Activated gamma-delta T cell treated with Interleukin-2 at 50 U/mL for 16 hours (primary cell): ENCODE results near the gene ATXN10.
"Not testable (repeated sequence)": the region's sequence is repeated elsewhere in the genome, so short reads cannot be mapped to it uniquely, and the experiment has no call there.

ENCODE experiments used
- DNase-seq: peaks from one replicate; pipeline ENCODE4 v3.0.0-alpha.2; 2020

The ATXN10 gene

DNA sequence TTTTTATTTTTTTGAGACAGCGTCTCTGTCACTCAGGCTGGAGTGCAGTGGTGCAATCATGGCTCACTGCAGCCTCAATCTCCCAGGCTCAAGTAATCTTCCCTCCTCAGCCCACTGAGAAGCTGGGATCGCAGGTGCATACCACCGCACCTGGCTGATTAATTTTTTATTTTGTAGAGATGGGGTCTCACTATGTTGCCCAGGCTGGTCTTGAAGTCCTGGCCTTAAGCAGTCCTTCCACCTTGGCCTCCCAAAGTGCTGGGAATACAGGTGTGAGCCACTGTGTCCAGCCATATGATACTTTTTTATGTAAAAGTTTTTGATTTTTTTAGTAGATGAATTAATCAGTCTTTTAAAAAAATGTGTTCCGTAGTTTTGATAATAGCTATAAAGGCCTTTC lies 42.8 kb downstream of the ATXN10 start:
- not testable (repeated sequence) for DNase-seq

DNA sequence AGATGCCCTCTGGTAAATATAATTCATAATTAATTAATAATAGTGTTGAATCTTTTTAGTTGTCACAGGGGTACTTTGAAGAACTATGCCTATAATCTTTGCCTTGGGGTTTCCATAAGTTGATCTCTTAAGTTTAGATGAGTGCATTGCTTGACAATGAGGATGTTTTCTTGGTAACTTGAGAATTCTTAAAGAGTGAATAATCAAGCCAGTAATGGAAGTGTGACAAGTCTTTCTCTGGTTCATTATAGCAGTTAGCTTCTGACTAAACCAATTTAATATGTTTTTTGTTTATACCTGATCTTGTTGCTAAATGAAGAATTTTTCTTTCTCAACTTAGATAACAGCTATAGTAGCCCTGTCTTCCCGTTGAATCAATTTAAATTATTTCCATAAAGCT lies 46.2 kb downstream of the ATXN10 start:
- no peak for DNase-seq

DNA sequence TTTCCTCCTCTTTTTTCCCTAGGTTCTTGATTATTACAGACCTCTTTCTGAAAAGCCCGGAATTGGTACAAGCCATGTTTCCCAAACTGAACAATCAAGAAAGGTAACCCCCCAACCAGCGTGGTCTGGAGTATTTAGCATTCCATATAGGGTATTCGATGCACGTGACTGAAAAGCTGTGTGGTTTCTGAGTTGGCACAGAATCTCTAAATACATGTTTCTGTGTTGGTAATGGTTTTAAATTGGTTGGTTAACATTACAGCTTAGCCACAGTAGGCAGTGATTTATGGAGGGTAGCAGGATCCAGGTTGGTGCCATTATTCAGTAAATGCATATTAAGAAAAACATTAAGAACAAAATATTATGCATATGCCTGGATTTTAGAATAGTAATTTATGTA lies 46.8 kb downstream of the ATXN10 start:
- DNase-seq, result no peak

DNA sequence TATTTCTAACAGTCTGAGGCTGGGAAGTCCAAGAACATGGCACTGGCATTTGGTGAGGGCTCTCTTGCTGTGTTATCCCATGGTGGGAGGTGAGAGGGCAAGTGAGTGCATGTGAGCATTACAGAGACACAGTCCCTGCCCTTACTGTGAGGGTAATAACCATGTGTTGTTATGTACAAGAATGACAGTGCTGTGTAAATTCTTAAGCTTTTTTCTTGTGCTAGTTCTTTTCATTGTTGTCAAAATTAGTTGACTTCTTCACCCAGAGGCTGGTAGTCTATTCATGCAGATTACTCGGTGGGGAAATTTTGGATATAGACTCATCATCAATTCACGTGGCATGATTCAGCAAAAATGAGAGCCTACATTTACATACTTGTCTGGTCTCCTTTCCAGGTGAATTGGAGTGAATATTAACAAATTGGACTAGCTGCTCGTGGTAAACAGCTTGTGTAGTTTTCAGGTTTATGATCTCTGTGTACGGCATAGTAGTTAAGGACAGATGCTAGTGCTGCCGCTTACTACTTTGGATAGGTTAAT lies 49.3 kb downstream of the ATXN10 start:
- no peak for DNase-seq

DNA sequence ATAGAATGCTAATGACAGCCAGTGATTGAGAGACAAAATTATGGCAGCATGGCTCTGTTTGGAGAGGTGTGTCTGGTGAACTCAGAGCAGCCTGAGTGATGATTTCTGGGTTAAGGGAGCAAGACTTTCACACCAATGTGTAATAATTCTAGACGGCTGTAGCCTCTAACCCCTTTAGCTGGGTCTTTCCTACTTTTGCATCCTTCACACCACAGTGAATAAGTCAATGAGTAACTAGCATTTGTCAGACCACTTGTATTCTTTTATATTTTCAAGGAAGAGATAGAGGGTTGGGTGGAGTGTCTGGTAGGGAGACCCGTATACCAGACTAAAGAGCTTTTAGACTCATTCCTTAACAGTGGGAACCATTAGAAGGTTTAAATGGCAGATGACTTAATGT lies 50.4 kb downstream of the ATXN10 start:
- no peak for DNase-seq

DNA sequence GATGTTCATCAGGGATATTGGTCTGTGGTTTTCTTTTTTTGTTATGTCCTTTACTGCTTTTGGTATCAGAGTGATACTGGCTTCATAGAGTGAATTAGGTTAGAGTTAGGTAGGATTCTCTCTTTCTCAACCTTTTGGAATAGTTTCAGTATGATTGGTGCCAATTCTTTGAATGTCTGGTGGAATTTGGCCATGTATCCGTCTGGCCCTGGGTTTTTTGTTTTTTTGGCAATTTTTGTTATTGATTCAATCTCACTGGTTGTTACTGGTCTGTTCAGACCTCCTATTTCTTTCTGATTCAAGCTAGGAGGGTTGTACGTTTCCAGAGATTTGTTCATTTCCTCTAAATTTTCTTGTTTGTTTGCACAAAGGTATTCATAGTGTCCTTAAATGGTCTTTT lies 54.4 kb downstream of the ATXN10 start:
- no peak for DNase-seq

DNA sequence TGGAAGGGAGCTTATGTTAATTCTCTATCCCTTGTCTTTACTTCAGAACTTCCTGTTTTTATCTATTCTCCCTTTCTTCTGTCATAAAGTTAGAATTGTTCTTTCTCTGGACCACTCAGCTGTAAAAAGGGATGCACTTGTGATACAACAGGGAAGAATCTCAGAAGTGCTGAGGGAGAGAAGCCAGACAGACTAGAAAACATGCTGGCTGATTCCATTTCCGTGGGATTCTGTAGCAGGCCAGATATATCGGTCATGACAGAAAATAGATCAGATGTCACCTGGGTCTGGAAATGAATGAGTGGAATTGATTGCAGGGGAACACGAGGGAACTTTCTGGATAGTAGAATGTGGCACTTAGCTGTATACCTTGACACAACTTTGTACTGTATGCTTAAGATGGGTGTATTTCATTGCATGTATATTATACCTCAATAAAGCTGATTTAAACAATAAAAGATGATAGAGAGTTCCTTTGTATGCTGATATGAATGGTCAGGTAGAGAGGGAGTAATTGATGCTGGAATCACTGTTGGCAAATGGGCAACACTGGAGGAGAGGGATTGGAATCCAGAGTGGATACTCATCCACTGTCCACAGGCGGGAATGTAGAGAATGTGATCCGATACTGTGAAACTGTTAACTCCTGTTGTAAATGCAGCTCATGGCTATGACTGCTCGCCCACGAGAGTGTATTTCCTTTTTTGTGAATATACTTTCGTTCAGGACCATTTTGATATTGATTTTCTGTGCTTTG lies 59.6 kb downstream of the ATXN10 start:
- no peak for DNase-seq

DNA sequence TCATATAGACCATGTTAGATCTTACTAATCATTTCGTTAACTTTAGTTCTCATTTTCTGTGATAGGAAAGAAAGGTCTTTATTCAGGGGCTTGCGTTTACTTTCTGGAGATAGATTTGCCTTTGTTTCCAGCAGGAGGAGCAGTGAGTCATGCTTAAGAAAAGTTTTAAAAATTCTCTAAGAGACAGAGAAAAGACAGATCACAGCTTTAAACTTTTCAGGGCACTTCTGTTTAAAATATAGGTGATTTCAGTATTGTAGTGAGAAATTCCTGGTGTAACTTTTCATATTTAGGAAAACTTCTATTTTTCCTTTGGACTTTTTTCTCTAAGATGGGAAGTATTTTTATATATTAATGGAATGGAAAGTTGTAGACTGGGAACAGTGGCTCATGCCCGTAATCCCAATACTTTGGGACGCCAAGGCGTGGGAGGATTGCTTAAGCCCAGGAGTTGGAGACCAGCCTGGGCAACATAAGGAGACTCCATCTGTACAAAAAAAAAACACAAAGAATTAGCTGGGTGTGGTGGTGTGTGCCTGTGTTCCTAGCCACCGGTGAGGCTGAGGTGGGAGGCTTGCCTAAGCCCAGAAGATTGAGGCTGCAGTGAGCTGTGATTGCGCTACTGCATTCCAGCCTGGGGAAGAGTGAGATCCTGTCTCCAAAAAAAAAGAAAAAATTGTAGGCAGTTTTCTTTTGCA lies 60.3 kb downstream of the ATXN10 start:
- no peak for DNase-seq

DNA sequence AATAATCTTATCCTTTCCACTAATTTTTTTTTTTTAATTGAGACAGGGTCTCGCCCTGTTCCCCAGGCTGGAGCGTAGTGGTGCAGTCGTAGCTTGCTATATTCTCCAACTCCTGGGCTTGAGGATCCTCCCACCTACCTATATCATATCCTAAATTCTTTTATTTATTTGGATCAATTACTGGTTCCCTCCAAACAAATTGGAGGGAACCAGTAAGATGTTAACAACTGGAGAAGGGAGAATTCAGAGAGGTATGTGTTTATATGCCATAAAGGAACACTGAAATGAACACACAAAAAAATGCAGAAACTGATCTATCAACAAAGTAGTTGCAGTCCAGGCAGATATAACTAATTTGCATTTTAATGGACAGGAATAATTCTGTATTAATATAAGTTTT lies 63.6 kb downstream of the ATXN10 start:
- no peak for DNase-seq

DNA sequence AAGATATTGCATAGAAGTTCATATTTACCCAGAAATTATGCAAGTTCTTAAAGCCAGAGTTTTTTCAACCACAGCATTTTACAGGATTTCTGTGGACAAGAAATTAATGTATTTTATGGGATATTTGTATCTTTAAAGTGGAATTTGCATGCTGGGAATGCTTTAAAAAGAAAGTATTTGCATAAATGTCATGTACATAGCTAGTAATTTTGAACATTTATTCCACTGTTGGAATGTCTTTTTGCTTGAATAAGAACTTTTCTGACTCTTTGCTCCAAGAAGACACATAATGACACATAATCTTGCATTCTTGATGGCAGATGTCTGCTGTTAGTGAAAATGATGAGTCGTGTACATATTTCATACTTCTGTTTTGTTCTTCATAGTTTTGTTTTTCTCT lies 66.6 kb downstream of the ATXN10 start:
- no peak for DNase-seq

DNA sequence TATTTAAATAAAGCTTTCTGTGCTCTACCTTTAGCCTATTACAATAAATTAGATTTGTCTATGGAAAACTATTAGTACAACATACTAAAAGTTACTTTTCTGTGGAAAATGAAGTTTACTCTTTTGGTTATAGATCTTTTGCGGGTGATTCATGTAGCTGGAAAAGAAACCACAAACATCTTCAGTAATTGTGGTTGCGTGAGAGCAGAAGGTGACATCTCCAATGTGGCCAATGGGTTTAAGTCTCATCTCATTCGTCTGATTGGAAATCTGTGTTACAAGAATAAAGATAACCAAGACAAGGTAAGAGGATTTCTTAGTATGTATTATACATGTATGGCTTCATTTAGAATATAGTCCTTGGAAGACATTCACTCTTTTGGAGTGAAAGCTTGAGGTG lies 68.6 kb downstream of the ATXN10 start:
- DNase-seq, result no peak

DNA sequence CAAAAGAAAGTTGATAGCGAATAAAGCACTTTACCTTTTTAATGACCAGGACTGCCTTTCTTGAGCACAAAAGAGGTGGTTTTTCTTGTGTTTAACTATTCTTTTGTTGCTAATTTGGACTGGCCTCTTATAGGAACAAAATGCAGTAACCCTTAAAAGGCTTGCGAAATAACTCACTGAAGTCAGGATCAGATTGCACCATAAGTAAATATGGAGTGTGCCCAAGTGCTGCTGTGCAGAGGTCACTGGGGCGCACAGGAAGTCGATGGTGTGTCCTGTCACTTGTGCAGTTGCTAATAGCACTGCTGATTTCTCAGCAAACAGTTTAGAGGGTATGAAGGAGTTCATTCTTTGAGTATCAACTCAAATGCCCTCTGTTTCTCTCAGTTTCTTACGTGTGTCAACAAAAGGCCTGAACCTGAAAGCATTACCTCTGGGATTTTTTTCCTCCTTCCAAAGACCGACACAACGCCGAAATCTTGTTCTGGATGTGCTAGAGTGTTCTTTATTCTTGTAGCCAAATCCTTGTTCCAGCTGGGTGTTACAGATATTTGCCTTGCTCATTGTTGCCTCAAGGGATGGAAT lies 71.3 kb downstream of the ATXN10 start:
- DNase-seq, result no peak

DNA sequence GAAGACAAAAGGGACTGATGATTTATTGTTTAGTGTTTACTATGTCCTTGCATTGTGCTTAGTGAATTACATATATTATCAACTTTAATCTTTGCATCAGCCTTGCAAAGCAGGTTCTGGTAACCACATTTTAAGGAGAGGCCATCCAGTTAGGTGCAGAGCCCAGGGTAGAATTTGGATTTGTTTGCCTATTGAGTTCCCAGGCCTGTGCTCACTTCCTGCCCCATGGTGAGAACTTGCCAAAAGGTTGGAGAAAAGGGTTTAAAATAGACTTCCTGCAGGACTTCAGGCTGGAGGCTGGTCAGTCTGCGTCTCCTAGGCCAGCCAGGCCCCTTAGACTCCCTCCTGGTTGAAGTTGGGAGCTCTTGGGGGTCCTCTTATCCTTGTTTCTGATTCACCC lies 72.1 kb downstream of the ATXN10 start:
- DNase-seq, result no peak

DNA sequence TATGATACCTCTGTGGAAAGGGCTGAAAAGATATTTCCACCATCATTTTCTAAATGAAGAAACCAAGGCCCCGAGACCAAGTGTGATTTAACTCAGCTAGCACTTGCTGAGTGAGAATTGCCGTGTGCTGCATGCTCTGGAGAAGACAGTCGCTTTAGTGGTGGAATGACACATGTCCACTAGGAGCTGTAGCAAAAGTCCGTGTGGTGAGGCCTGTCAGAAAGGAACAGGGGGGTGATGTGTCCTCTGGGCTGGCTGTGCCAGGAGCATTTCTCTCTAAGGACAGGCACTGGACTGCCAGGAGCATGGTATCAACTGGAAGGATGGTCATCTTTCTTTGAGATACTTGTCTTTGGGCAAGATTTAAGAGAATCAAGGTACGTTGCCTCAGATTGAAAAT lies 72.8 kb downstream of the ATXN10 start:
- no peak for DNase-seq

DNA sequence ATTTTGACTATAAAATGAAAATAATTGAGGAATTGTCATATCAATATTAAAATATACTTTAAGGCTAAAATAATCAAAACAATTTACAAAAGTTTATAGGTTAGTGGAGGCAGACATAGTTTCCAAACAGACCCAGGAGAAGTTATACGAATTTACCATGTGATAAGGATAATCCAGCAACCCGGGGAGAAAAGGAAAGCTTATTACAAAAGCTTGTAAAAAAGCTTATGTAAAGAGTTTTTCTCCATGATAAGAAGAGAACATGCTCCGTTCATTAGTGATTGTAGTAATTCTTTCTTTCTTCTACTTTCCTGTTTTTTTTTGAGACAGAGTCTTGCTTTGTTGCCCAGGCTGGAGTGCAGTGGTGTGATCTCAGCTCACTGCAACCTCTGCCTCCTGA lies 79.0 kb downstream of the ATXN10 start:
- DNase-seq, result no peak

DNA sequence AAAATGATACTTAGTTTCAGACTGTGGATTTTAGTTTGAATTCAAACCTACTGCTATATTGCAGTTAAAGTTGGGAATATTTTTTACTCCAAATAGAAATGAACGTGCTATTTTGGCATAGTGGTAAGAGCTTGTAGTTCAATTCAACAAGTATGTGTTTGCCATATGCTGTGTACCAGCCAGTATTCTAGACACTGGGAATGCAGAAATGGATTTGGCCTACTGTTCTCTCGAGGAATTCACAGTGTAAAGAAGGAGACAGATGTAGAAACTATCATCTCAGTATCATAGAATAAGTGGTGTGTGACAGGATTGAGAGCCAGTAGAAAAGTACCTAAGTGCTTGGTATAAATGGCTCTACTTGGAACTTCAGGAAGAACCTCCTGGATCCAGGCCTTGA lies 80.4 kb downstream of the ATXN10 start:
- DNase-seq, result no peak

DNA sequence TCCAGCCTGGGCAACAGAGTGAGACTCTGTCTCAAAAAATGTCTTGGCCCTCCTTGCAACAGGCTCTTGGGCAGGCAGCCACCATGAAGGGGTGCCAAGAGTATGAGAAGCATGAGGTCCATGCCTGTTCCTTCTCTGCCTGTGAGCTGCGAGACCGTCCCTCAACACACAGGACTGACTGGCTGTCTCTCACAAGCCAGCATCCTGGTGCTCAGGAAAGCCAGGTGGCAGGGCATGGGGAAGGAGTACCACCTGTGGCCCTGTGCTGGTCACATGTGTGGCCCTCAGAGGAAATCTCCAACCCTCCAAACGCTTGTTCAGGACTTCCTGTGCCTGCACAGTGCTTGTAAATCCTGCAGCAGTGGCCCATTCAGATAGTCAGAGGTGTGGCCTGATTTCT lies 83.2 kb downstream of the ATXN10 start:
- no peak for DNase-seq

DNA sequence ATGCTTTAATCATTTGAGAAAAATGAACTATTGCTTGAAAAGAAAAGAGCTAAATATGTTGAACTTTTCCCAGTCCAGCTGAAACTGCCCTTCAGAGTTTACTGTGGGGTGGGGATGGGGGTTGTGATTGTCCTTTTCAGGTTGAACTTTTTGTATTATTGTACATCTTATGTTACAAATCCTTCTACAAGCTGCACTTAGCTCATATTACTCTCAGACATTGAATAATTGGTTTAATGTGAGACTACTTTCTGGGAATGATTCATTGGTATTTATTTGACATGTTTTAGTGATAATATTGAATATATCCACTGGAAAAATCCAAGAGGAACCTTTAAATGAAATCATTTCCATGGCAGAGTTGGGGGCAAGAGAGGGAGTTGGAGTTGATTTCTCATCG lies 84.9 kb downstream of the ATXN10 start:
- DNase-seq, result no peak

DNA sequence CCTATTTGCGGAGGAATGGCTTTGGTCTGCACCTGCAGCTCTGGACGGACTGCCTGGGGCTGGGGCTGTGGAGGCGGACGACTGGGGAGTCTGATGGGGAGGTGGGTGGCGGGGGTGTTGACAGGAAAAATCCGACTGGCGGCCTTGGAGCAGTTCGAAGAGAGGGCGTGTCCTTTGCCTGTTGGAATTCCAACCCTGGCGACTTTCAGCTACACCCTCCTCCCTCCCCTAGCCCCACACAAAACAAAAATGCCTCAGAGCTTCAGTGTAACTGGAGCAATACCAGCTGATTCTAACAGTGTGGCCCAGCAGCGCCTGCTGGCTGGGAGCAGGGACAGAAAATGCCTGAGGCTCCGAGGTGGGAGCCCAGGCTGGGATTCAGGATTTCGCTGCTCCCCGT lies 85.4 kb downstream of the ATXN10 start:
- no peak for DNase-seq

DNA sequence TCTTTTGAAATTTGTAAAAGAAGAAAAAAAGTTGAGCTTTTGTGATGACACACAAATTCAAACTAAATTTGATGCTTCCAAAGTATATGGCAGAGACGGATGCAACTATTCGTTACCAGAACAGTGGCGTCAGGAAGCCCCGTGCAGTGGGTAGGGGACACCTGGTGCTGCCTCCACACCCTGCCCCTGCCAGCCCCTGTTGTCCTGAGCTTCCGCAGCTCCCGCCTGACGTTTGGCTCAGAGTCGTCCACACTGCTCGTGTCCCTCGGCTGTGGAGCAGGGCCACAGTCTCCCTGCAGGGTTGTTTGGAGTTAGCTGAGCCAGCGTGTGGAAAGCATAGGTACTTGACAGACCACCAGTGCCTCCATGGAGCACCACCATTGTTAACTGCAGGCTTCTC lies 86.3 kb downstream of the ATXN10 start:
- no peak for DNase-seq

DNA sequence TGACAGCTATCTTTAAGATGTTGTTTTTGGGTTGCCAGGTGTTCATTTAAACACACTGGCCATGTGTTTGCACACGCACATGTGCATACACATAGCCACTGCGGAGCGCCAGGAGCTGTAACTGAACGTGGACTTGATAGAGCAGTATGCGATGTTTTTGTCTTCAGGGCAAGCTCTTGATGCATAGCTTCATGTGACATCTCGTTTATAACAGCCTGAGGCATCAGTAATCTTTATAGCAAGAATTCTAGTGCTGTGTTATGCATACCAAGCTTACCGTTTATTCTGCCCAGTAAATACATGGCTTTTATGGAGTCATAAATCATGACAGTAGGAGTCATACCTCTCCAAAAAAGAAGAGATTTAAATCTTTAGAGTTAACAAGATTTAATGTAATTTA lies 87.0 kb downstream of the ATXN10 start:
- no peak for DNase-seq

DNA sequence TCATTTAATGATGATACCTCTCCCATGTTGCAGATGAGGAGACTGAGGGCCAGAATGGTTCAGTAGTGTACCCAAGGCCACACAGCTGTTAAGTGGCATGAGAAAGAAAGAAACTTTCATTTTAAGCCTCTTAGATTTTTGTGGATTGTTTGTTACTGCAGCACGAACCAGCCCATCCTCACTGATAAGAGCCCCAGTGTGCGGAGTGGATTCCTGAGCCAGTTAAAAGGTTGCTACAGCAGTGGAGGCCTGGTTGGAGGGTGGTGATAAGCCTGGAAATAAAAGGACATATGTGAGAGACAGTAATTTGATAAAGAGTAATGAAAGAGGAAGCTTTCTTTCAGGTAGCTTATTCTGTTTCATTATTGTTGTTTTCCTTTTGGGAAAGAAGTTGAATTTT lies 89.0 kb downstream of the ATXN10 start:
- no peak for DNase-seq

DNA sequence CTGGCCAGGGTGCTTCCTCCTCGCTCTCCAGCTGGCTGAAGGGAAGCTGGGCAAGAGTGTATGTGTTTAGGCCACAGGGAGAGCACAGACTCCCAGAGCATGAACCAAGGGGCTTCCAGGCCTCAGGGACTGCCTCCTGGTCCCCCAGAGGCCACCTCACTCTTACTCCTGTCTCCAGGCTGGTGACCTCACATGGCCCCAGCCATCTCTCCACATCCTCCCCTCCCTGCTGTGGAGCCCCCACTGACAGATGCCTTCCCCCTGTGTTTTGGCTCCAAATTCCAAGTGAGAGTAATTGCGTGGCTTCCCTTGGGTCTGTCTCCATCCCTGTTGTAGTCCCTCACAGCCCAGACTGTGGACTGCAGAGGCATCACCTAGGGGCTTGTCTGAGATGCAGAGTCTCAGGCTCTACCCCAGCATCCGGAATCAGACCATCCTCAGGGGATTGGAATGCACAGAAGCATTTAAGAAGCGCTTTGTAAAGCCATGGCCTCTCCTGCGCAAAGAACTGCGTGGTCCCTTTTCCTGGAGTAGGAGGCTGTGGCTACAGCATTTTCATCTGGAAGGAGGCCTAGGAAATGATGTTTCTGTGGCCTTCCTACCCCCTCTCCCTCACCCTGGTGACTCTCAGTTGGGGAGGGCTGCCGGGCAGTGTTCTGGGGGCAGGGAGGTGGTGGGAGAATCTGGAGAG lies 91.1 kb downstream of the ATXN10 start:
- DNase-seq, result no peak

DNA sequence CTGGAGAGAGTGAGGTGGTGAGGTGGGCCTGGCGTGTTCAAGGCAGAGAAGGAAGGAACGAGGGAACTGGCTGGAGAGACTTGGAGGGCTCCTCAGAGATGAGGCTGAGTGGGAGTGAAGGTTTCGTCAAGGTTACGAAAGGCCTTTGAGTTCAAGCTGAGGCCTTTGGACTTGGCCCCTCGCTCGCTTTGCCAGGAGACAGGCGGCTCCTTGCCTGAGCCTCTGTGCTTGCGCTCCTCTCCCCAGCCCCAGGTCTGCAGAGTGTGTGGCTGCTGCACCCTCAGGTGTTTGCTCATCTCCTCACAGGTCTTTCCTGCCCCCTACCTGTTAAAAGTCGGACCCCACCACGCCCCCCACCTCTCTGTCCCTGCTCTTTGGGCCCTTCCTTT lies 91.6 kb downstream of the ATXN10 start:
- no peak for DNase-seq
